ENCODE data around the gene CREBL2. TPM values are rescaled to one million over a fixed set of nuclear protein-coding genes. Genes with fewer than 3 reads are reported as not detected.

CREBL2 gene
- total and polyA plus RNA-seq, 2 of the 13 experiments (the other 11 are each of a cell fraction or from before 2014, with no cell fraction given): 6.9 to 8.4 TPM

GRCh38 chr12:12562585-12563261 lies 49.0 kb upstream of the CREBL2 start, which contains the start of gene DUSP16 (continued):
- TF ChIP-seq HNF4G (IDR thresholded peaks at IDR 0.05; ENCODE audit: borderline replicate concordance, low read depth, low read length) (no peak), HNF4G (CRISPR knock-in tag; IDR thresholded peaks at IDR 0.05; ENCODE audit: borderline replicate concordance, low read depth) (no peak), ZNF383 (CRISPR knock-in tag; IDR thresholded peaks at IDR 0.05; ENCODE audit: borderline replicate concordance) (no peak), PHB2 (IDR thresholded peaks at IDR 0.05; ENCODE audit: partially characterized antibody) (no peak), ZNF781 (CRISPR knock-in tag; IDR thresholded peaks at IDR 0.05; ENCODE audit: borderline replicate concordance, not compliant biosample characterization) (no peak), ZNF34 (CRISPR knock-in tag; IDR thresholded peaks at IDR 0.05; ENCODE audit: borderline replicate concordance) (no peak), TEAD3 (CRISPR knock-in tag; optimal IDR thresholded peaks at IDR 0.05; ENCODE audit: borderline replicate concordance) (no peak), ZBTB34 (CRISPR knock-in tag; IDR thresholded peaks at IDR 0.05) (no peak), ZNF792 (CRISPR knock-in tag; IDR thresholded peaks at IDR 0.05) (no peak), ZBTB40 (IDR thresholded peaks at IDR 0.05) (no peak), ZBTB40 (CRISPR knock-in tag; IDR thresholded peaks at IDR 0.05) (no peak), ZNF576 (CRISPR knock-in tag; IDR thresholded peaks at IDR 0.05) (no peak), MXD1 (CRISPR knock-in tag; IDR thresholded peaks at IDR 0.05) (no peak), ZNF557 (CRISPR knock-in tag; IDR thresholded peaks at IDR 0.05) (no peak), PATZ1 (CRISPR knock-in tag; IDR thresholded peaks at IDR 0.05) (peak; percentile 65)

Data from HepG2 (cell line).